LNCAP (cell line): Measurements from ENCODE around the gene PPDPF.

Source experiments
- CTCF ChIP-seq: fragments of 450-650 bp; IDR thresholded peaks from 2 replicates; pipeline ENCODE4 v1.5.1; 2017; ENCODE audit warnings: mild to moderate bottlenecking

Gene PPDPF

GRCh38 chr20:63520504-63520933 is at the start of gene PPDPF:
TSS of gene PPDPF (plus strand) at chr20:63520765. CDS start at chr20:63521309, 544 bp downstream.
- no peak for TF ChIP-seq CTCF

GRCh38 chr20:63471002-63471716 is 49.4 kb upstream of the PPDPF start:
- no peak for TF ChIP-seq CTCF

- TF ChIP-seq CTCF: no peak
Measured at GRCh38 chr20:63471717-63471980, 48.9 kb upstream of the PPDPF start.

GRCh38 chr20:63471981-63472831 is 48.4 kb upstream of the PPDPF start, which contains the start of gene KCNQ2:
TSS of gene KCNQ2 (minus strand) at chr20:63472655. CDS start at chr20:63472463, 192 bp downstream.
- TF ChIP-seq CTCF: no peak

GRCh38 chr20:63472862-63473390 is 47.6 kb upstream of the PPDPF start:
- no peak for TF ChIP-seq CTCF

- no peak for TF ChIP-seq CTCF
Measured at GRCh38 chr20:63473555-63474449, 46.8 kb upstream of the PPDPF start.

- TF ChIP-seq CTCF: no peak
Measured at GRCh38 chr20:63475209-63475608, 45.4 kb upstream of the PPDPF start.
